Measurements from ENCODE around the gene TMED10. TPM values are rescaled to one million over a fixed set of nuclear protein-coding genes. Genes with fewer than 3 reads are reported as not detected.

TMED10 gene
- total and polyA plus RNA-seq, 2 donors (not counting 3 experiments of a cell fraction or from before 2014, with no cell fraction given) = 338 to 342 TPM

GRCh38 chr14:75191100-75191499 is 14.7 kb upstream of the TMED10 start:
- FAIRE-seq = no peak
- POLR2A ChIA-PET = no interaction called here

More at GRCh38 chr14:75191100-75191499, 14.7 kb upstream of the TMED10 start:
- no peak overlapping the region for H2AFZ ChIP-seq (ENCODE audit: low read depth, low read length)
- H3K9ac ChIP-seq (replicated peaks; ENCODE audit: extremely low read depth, insufficient read depth, low read length) = no peak overlapping the region
- H3K4me3 ChIP-seq (replicated peaks in 1 of 3; ENCODE audit: insufficient read depth in 1 of 3, low read depth in 1 of 3, low read length in 3 of 3) = no peak overlapping the region
- no peaks in the 10 kb centered on the region for H3K9me1 ChIP-seq (replicated peaks; ENCODE audit: control insufficient read depth, extremely low read depth, insufficient read depth, low read length)
- H3K79me2 ChIP-seq (ENCODE audit: control insufficient read depth, insufficient read depth, low read length) = no peaks in the 10 kb centered on the region
- H3K4me2 ChIP-seq (ENCODE audit: insufficient read depth, low read length) = no peak overlapping the region
- H3K4me1 ChIP-seq (ENCODE audit: control insufficient read depth, extremely low read depth, insufficient read depth, low read length) = peaks cover 2% of the 10 kb centered on the region
- H3K27me3 ChIP-seq (ENCODE audit: control insufficient read depth in 2 of 2, insufficient read depth in 2 of 2, low read length in 2 of 2) = peaks cover 0 to 4% of the 10 kb centered on the region in 2 experiments
- H3K36me3 ChIP-seq (ENCODE audit: control insufficient read depth in 2 of 2, extremely low read depth in 1 of 2, insufficient read depth in 2 of 2, low read length in 2 of 2) = no peaks in the 10 kb centered on the region
- TF ChIP-seq POLR2AphosphoS5 (IDR thresholded peaks at IDR 0.05; ENCODE audit: insufficient read depth, low read depth, low read length) (no peak), EZH2 (IDR thresholded peaks at IDR 0.05; ENCODE audit: borderline replicate concordance, low read depth, low read length, severe bottlenecking) (no peak), FOS (IDR thresholded peaks at IDR 0.05; ENCODE audit: borderline replicate concordance, insufficient read depth, low read length) (no peak), MYC (IDR thresholded peaks at IDR 0.05; ENCODE audit: low read depth, low read length) (no peak), GATA2 (IDR thresholded peaks at IDR 0.05; ENCODE audit: insufficient read depth, insufficient read length, low read depth, low read length) (no peak), POLR2A (IDR thresholded peaks at IDR 0.05; ENCODE audit: low read depth, low read length) (no peak), JUN (IDR thresholded peaks at IDR 0.05; ENCODE audit: borderline replicate concordance, insufficient read depth, insufficient read length, low read depth) (no peak), CTCF (IDR thresholded peaks at IDR 0.05; ENCODE audit: extremely low read depth in 1 of 2, insufficient read depth in 1 of 2, low read depth in 1 of 2, low read length in 2 of 2) (no peak)
- TF ChIP-seq, protein P1, sequence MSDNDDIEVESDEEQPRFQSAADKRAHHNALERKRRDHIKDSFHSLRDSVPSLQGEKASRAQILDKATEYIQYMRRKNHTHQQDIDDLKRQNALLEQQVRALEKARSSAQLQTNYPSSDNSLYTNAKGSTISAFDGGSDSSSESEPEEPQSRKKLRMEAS (IDR thresholded peaks at IDR 0.05; ENCODE audit: insufficient read depth, insufficient read length) = no peak
- no peaks in the 10 kb centered on the region for H3K9me3 ChIP-seq (replicated peaks; ENCODE audit: control insufficient read depth, insufficient read depth, low read length)
- DNase-seq (ENCODE audit: low read depth, low spot score) = no peak
- H3K27ac ChIP-seq (ENCODE audit: insufficient read depth, low read depth, low read length) = no peak overlapping the region
- no peaks in the 10 kb centered on the region for H4K20me1 ChIP-seq (replicated peaks; ENCODE audit: control insufficient read depth, extremely low read depth, insufficient read depth, low read length)
- dilution Hi-C loops (cut with MboI; ENCODE audit: extremely low pct_ligation_motif_present, low sequenced_read_pairs) = no loop called here
- intact Hi-C loops (cut with micrococcal nuclease) = no loop called here
- CTCF ChIA-PET = interaction anchor here (1.2 kb wide), 1 partner anchor 12 kb away, joined by 4 read pairs; no protein-coding TSS in a partner anchor
- BruUV-seq (replicated peaks) = no TSS peak
